ENCODE measurements around the gene NYAP2.

Gene NYAP2

DNA sequence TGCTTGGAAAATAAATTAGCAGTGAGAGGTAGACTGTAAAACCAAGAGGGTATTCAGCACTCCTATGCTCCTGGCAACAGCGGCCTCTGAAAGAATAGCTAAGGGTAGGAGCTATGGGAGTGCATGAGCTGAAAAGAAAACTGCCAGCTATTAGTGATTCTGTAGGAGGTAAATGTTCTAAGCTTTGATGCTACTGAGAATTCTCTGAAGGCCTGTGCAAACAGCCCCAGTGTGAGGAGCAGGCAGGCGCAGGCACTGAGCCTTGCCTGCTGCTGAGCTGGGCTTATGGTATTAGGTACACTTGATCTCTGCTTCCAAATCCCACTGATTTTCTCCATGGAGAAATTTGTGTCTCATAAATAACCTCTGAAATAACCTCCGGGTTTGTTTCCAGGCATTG, 86.7 kb downstream of the NYAP2 start:
- DNase-seq (ENCODE audit: low spot score) = no peak

DNA sequence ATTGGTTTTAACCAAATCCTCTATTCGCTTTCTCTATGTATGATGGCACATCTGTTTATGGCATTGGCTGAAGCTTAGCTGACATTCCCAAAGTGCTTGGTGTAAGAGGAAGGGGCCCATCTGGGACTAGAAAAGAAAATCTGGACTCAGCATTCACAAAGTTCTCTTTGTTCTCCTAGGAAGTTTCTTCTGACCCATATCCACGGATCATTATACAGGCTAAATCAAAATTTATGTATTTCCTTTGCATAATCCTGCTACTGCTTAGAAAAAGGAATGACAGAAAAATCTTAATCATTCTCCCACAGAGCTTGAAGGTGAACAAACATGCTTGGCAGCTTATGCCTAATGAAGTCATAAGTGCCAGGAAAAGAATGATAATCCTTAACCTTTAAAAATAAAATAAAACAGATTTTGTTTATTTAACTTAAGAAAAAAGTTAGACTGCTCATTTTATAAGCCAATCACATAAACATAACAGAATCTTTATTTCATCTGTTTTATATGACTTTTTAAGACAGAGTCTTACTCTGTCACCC, 88.4 kb downstream of the NYAP2 start:
- no peak for DNase-seq (ENCODE audit: low spot score)

- DNase-seq (ENCODE audit: low spot score) = no peak
These were observed 89.2 kb downstream of the NYAP2 start for GRCh38 chr2:225488743-225489142.

GRCh38 chr2:225493420-225494099, 94.0 kb downstream of the NYAP2 start:
- no peak for DNase-seq (ENCODE audit: low spot score)

GRCh38 chr2:225494100-225494459, 94.6 kb downstream of the NYAP2 start:
- no peak for DNase-seq (ENCODE audit: low spot score)

DNA sequence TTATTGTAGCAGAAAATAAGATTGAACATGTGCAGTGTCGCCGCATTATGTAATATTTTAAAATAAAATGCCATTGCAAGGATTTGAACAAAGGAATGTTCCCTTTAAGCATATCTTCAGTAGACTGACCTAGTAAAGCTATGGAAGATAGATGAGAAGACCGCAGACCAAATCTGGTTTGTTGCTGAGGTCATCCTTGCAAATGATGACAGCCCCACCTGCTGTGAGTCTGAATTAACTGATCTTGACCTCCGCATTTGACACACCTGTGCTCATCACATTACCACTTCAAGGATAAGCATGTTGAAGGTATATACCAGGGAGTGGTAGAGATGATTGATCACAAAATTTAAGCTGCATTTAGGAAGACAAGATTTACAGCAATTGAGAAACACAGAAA, 96.2 kb downstream of the NYAP2 start:
- DNase-seq (ENCODE audit: low spot score) = no peak

DNA sequence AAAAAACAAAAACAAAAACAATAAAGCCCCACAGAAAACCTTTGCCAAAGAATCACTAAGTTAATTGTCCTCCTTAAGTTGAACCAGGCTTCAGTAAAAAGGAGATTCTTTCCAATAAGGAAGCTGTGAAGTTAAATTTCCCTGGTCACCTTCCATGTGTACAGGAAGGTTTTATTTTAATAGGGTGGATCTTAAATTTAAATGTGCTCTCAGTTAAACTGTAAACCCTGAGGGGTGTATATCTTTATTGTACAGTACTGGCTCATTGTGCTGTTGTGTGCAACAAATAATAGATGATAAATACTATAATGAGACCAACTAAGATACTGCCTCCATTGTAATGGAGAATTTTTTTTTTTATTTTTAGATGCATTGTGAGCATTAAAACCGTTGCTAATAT, 97.1 kb downstream of the NYAP2 start:
- DNase-seq (ENCODE audit: low spot score) = no peak

- DNase-seq (ENCODE audit: low spot score) = no peak
These were observed 97.7 kb downstream of the NYAP2 start for GRCh38 chr2:225497166-225497565.

DNA sequence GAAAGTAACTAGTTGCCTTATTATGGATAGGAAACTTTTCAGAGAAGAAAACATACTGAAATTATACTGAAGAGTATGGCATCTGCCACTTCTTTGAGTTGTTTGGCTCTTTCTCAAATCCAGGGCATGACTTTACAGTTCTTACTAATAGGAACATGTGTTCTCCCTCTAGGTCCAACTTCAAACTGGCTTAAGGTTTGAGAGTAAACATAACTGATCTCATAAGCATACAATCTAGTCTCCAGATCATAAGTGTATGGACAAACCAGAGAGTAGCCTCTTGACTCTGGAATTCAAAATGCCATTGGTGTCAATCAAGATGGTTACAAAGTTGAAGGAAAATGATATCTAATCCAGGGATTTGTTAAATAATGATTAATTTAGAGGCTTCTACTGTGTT, 101.5 kb downstream of the NYAP2 start:
- DNase-seq (ENCODE audit: low spot score) = no peak

DNA sequence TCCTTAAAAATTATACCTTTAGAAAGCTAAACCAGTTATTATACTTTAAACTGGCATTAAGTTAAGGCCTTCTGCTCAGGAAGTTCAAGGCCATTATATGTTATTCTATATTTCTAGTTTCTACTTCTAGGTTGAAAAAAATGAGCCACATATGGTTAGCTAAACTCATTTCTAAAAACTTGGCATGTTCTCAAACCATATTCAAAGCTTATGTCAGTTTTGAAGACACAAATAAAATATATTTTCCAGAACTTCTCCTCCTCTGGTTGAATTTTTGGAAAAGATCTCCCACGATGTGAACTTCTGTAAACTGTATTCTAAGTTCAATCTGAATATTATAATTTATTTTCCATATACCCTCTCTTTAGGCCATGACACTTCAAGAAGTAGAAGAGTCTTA, 103.5 kb downstream of the NYAP2 start:
- no peak for DNase-seq (ENCODE audit: low spot score)

DNA sequence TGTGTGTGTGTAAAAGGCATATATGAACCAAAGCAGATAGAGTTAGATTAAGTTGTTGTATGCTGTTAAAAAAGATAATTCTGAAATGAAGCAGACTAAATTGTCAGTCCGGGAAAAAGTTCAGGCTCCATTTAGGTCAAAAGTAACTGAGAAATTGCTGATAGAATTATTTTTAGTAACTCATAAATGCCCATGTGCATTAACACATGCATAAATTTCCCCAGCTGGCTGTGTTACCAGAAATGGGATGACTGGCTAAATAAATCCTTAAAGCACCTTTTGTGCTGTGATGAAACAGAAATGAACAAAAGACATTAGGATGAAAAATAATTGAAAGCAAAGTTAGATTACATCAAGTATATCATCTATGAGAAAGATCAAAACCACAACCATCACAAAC, 111.3 kb downstream of the NYAP2 start:
- no peak for DNase-seq (ENCODE audit: low spot score)

- no peak for DNase-seq (ENCODE audit: low spot score)
These were observed 113.0 kb downstream of the NYAP2 start for GRCh38 chr2:225512469-225512868.

DNA sequence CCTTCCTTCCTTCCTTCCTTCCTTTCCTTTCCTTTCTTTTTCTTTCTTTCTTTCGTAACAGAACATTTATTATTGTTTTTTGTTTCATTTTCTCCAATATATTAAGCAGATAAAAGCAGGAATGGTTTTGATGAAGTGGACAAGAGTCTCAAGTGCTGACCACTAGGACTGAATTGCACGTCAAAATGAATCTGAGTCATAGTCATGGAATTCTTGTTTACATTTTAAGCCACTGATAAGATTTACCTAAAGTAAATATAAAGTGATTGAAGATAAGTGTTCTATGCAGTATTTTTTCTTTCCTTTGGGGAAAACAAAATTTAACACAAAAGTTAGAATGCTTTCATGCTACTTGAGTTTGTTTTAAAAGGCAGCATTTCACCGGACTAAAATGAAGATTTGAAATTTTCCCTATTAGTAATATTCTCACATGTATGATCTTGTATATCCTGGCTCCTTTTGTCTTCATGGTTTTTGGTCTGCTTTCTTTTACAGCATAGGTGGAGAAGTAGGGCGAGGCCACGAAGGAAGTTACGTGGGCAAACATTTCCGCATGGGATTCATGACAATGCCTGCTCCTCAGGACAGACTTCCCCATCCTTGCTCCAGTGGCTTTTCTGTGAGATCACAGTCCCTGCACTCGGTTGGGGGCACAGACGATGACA, 113.5 kb downstream of the NYAP2 start:
- no peak for DNase-seq (ENCODE audit: low spot score)

- no peak for DNase-seq (ENCODE audit: low spot score)
These were observed 115.5 kb downstream of the NYAP2 start for GRCh38 chr2:225515033-225515432.

- DNase-seq (ENCODE audit: low spot score) = no peak
These were observed 127.4 kb downstream of the NYAP2 start for GRCh38 chr2:225526760-225527390.

DNA sequence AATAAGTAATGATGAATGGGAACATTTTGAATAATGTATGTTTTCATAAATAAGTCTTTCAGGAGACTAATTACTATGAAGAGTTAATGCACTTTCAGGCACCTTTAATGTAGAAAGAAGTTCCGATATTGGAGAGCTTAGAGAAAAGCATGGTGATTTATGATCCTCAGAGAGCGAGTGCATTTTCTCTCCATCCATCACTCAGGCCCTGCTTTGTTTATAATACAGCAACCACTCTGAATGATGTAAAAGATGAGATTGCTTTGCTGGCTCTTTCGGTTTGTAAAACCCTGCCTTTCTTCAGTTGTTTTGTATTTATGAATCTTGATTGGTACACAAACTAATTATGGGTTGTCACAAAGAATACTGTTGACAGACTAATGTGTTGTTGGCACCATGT, 132.0 kb downstream of the NYAP2 start:
- no peak for DNase-seq (ENCODE audit: low spot score)

DNA sequence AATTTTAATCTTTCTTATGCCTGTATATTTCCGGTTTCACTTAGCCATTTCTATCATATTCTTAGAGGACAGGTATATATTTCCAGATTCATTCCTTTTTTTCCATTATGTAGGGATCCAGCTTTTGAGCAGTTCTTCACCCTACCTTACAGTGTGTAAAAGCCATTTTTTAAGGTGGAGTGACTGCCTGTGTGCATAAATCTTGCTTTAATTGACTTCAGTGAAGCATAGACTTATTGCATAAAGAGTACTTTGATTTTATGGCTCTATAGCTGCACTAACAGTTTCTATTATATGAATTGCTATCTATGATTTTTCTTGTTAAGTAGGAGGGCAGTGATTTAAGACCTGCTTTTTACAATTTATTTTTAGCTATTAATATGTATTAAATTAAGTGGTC, 132.6 kb downstream of the NYAP2 start:
- no peak for DNase-seq (ENCODE audit: low spot score)

- DNase-seq (ENCODE audit: low spot score) = no peak
These were observed 134.5 kb downstream of the NYAP2 start for GRCh38 chr2:225534037-225534436.

DNA sequence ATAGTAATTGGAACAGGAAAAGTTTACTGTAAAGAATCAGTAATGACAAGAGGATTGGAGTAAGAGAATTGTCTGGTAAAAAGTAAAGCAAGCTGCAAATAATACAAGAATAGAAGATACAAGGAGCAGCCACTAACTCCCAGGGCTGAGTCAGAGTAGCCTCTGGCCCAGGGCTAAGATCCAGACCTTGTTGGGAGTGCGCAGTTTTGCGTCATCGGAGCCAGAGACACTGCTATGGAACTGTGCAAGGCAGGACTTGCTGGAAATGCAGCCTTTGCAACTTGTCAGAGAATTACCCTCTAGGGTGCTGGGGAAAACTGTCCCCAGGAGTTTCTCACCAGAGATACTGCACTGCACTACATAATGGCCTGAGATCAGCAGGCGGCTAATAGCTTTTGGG, 135.2 kb downstream of the NYAP2 start:
- no peak for DNase-seq (ENCODE audit: low spot score)

GRCh38 chr2:225536036-225536435, 136.5 kb downstream of the NYAP2 start:
- no peak for DNase-seq (ENCODE audit: low spot score)

- no peak for DNase-seq (ENCODE audit: low spot score)
These were observed 144.1 kb downstream of the NYAP2 start for GRCh38 chr2:225543626-225544025.

- DNase-seq (ENCODE audit: low spot score) = no peak
These were observed 157.0 kb downstream of the NYAP2 start for GRCh38 chr2:225556461-225556860.

DNA sequence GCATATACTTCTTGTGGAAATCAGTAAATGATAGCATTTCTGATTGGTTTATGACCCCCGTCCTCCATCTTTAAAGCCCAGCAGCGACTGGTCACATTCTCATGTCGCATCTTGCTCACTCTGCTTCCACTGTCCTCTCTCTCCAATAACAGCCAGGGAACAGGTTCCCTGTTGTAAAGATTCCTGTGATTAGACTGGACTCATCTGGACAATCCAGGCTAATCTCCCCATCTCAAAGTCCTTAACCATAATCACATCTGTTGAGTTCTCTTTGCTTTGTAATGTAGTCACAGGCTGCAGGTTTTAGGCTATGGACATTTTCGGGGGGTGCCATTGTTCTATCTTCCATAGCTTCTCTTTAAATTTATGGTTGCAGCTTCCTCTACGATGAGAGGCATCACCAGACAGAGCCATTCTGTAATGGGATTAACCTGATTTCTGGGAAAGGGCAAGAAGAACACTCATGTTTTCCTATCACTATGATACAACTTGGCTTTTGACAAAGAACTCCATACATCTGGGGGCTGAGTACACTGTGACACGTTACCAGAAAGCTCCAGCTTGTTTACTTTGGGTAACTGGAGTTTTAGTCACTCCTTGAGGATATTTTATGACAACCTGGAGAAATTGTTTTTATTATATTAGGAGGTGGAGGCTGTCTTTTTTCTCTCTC, 159.0 kb downstream of the NYAP2 start:
- no peak for DNase-seq (ENCODE audit: low spot score)
